Psoas muscle (tissue), 8 donors: ENCODE results near the gene RMC1. TPM values are rescaled to one million over a fixed set of nuclear protein-coding genes. Genes with fewer than 3 reads are reported as not detected.

Experiments
- ATAC-seq, 4 donors: fragments of 200-7000 bp; cut with Tn5 transposase; one replicate each; pipeline ENCODE4 v1.9.1; 2020; ENCODE audit warnings: moderate library complexity in 3 of 4, mild to moderate bottlenecking in 2 of 4
- DNase-seq, 2 donors: peaks; one replicate each; pipeline ENCODE4 v3.0.0-alpha.2; 2020
- H3K27ac ChIP-seq: fragments of 200-600 bp; one replicate; pipeline ENCODE4 v1.8.0; 2022
- H3K27me3 ChIP-seq, 3 donors: fragments of 200-600 bp in 1 of 3; one replicate each; pipeline versions ENCODE4 v1.6.1 to v1.8.0; 2013 to 2022; ENCODE audit warnings: low read length in 2 of 3, mild to moderate bottlenecking in 2 of 3, moderate library complexity in 1 of 3; ENCODE audit not compliant: insufficient read depth in 3 of 3
- H3K36me3 ChIP-seq, 2 donors: fragments of 200-600 bp in 1 of 2; one replicate each; pipeline versions ENCODE4 v1.6.1 to v1.8.0; 2013 to 2022; ENCODE audit warnings: low read depth in 1 of 2, mild to moderate bottlenecking in 1 of 2, moderate library complexity in 1 of 2; ENCODE audit not compliant: insufficient read depth in 1 of 2
- H3K4me1 ChIP-seq: fragments of 200-600 bp; one replicate; pipeline ENCODE4 v1.8.0; 2022
- H3K4me3 ChIP-seq: fragments of 200-600 bp; one replicate; pipeline ENCODE4 v1.8.0; 2022; ENCODE audit warnings: mild to moderate bottlenecking
- H3K9me3 ChIP-seq: fragments of 200-600 bp; one replicate; pipeline ENCODE4 v1.8.0; 2022
- CTCF ChIP-seq: fragments of 200-600 bp; IDR thresholded peaks from one replicate; pipeline ENCODE4 v1.8.0; 2022; ENCODE audit warnings: antibody characterized with exemption
- WGBS, 3 donors: extraction: QIAGEN DNeasy Blood & Tissue Kit; methylation state at CpG; one replicate each; pipeline versions ENCODE4 v1.1.6 to v1.1.7; 2013; 5-methylcytosine and 5-hydroxymethylcytosine counted together
- intact Hi-C, 2 donors: fragments of 100-400 bp; cut with DNase I; formaldehyde crosslinking; loops; one replicate each; pipeline versions ENCODE4 v1.11.0 to v1.14.2; 2022
- polyA plus RNA-seq, 3 donors: library from polyadenylated mRNA; stranded (reverse); fragments of 200-250 nt; gene quantifications; one replicate each; pipeline ENCODE4 v1.2.3, GENCODE V29; 2013
- total RNA-seq, 4 donors: library from RNA; stranded (reverse); fragmentation: NEBNext Ultra II Directional in 2 of 4; extraction: Animal tissue kit (Norgen Biotek cat#: 25700) in 2 of 4; gene quantifications; one replicate each; pipeline versions ENCODE4 v1.2.1 to v1.2.4, GENCODE V29; 2021 to 2023
- donor health status: healthy with polysubstance abuse.
- donor health status: DM: no; HTN: no; CAD: no; lungs with moderate emphysema.
- donor health status: Bipolar disorder and iron deficiency.
- donor health status: healthy.
- donor health status: DM: yes; HTN: yes; CAD: no.
- donor health status: DM: no; HTN: no; CAD: no.
- donor health status: DM: no; HTN: no; CAD: no.
- donor health status: DM: yes; HTN: yes; CAD: no.

The RMC1 gene
- total and polyA plus RNA-seq, 7 donors = 13.8 to 33.9 (median 19.3) TPM

GRCh38 chr18:23568281-23569138 lies 65.2 kb downstream of the RMC1 start:
- Histone ChIP-seq H3K4me3 (no peak overlapping the region), H3K27me3 (no peaks in the 10 kb centered on the region), H3K4me1 (peaks cover 9% of the 10 kb centered on the region), H3K27ac (no peak overlapping the region), H3K9me3 (no peaks in the 10 kb centered on the region), H3K36me3 (peaks cover 23 to 97% of the 10 kb centered on the region in 2 donors)
- WGBS, 3 donors = 83 to 84% (median 84%) methylated on average over 7 of the region's 7 CpGs
- no peak for TF ChIP-seq CTCF
- intact Hi-C loops = loop anchor here in 1 of 2 donors (10.0 kb wide), 1 partner anchor 104 kb away; no protein-coding TSS in a partner anchor
- DNase-seq (no peak), ATAC-seq (no peak)

- intact Hi-C loops = loop anchor here in 1 of 2 donors (10.0 kb wide), 1 partner anchor 105 kb away; no protein-coding TSS in a partner anchor
- ATAC-seq (no peak), DNase-seq (no peak)
- H3K27ac ChIP-seq = no peak overlapping the region
- 98 to 99% (median 99%) methylated on average over 5 of the region's 5 CpGs for WGBS, 3 donors
- TF ChIP-seq CTCF = no peak
- H3K36me3 ChIP-seq = peaks cover 23 to 88% of the 10 kb centered on the region in 2 donors
- H3K4me1 ChIP-seq = peaks cover 19% of the 10 kb centered on the region
- H3K4me3 ChIP-seq = no peak overlapping the region
- no peaks in the 10 kb centered on the region for H3K27me3 ChIP-seq
- no peaks in the 10 kb centered on the region for H3K9me3 ChIP-seq
These were observed 66.2 kb downstream of the RMC1 start for GRCh38 chr18:23569299-23570063.

- no peak for ATAC-seq
- Histone ChIP-seq H3K9me3 (no peaks in the 10 kb centered on the region), H3K4me3 (no peak overlapping the region), H3K36me3 (peaks cover 23 to 80% of the 10 kb centered on the region in 2 donors), H3K27ac (no peak overlapping the region), H3K27me3 (no peaks in the 10 kb centered on the region), H3K4me1 (peaks cover 24% of the 10 kb centered on the region)
- no peak for DNase-seq
- intact Hi-C loops = no loop called here
- no peak for TF ChIP-seq CTCF
- WGBS, 3 donors = 65 to 99% (median 78%) methylated on average over 3 of the region's 3 CpGs
These were observed 67.7 kb downstream of the RMC1 start for GRCh38 chr18:23570912-23571504.

GRCh38 chr18:23572012-23572411 lies 68.7 kb downstream of the RMC1 start:
- WGBS, 3 donors = 60 to 67% (median 63%) methylated on average over 2 of the region's 2 CpGs
- H3K27ac ChIP-seq = no peak overlapping the region

More at GRCh38 chr18:23572012-23572411, 68.7 kb downstream of the RMC1 start:
- Histone ChIP-seq H3K36me3 (peaks cover 16 to 74% of the 10 kb centered on the region in 2 donors), H3K9me3 (no peaks in the 10 kb centered on the region), H3K4me3 (no peak overlapping the region), H3K27me3 (no peaks in the 10 kb centered on the region), H3K4me1 (peaks cover 24% of the 10 kb centered on the region)
- intact Hi-C loops = no loop called here
- ATAC-seq (no peak), DNase-seq (no peak)
- TF ChIP-seq CTCF = no peak
